SK-N-SH (cell line): ENCODE results near the gene RBM47. TPM values are rescaled to one million over a fixed set of nuclear protein-coding genes. Genes with fewer than 3 reads are reported as not detected.

Experiments used
- CTCF ChIA-PET: fragments of 300-600, 350-600 bp; formaldehyde crosslinking; extraction: SDS; loops from one replicate; lab custom pipeline; 2021; lab: Yijun Ruan, JAX
- POLR2A ChIA-PET: fragments of 350-600 bp; sonication (Branson Sonifier 250); formaldehyde crosslinking; extraction: SDS; loops from one replicate; lab custom pipeline; 2020; ENCODE audit warnings: antibody characterized with exemption, inconsistent platforms; lab: Yijun Ruan, JAX
- DNase-seq: peaks from one replicate; pipeline ENCODE4 v3.0.0; 2012
- H2AFZ ChIP-seq: fragments of 200-600 bp; sonication (generic); 2 replicates; pipeline ENCODE4 v1.8.1; 2016; ENCODE audit warnings: antibody characterized with exemption, mild to moderate bottlenecking, low read depth
- H3F3A ChIP-seq: fragments of 200-600 bp; sonication (generic); replicated peaks from 2 replicates; pipeline ENCODE3; 2016; ENCODE audit warnings: antibody characterized with exemption, mild to moderate bottlenecking; ENCODE audit not compliant: insufficient read depth
- H3K27ac ChIP-seq, 2 experiments: fragments of 200-500 bp in 1 of 2; fragments of 200-600 bp in 1 of 2; sonication (Bioruptor generic) in 1 of 2; sonication (generic), shearing (Covaris generic) in 1 of 2; 2 replicates each; pipeline versions ENCODE4 v1.5.1 to v1.6.1; 2014 to 2016; ENCODE audit warnings: low read depth in 2 of 2, inconsistent platforms in 1 of 2, low read length in 1 of 2, mild to moderate bottlenecking in 1 of 2, mixed read lengths in 1 of 2
- H3K27me3 ChIP-seq: fragments of 200-600 bp; sonication (generic), shearing (Covaris generic); 2 replicates; pipeline ENCODE4 v1.6.1; 2016; ENCODE audit warnings: mixed run types; ENCODE audit not compliant: insufficient read depth
- H3K36me3 ChIP-seq, 2 experiments: fragments of 200-500 bp in 1 of 2; fragments of 200-600 bp in 1 of 2; sonication (Bioruptor generic) in 1 of 2; sonication (generic) in 1 of 2; replicated peaks in 1 of 2; 2 replicates each; pipeline versions ENCODE3 to v1.5.1; 2014 to 2016; ENCODE audit warnings: low read length in 1 of 2, mild to moderate bottlenecking in 1 of 2; ENCODE audit not compliant: insufficient read depth in 2 of 2, control insufficient read depth in 1 of 2
- H3K4me1 ChIP-seq, 2 experiments: fragments of 200-500 bp in 1 of 2; fragments of 200-600 bp in 1 of 2; sonication (Bioruptor generic) in 1 of 2; sonication (generic), shearing (Covaris generic) in 1 of 2; 2 replicates each; pipeline versions ENCODE4 v1.5.1 to v1.6.1; 2014 to 2016; ENCODE audit warnings: low read depth in 1 of 2, low read length in 1 of 2, mixed run types in 1 of 2; ENCODE audit not compliant: insufficient read depth in 2 of 2, control insufficient read depth in 1 of 2
- H3K4me2 ChIP-seq: fragments of 200-600 bp; sonication (generic), shearing (Covaris generic); 2 replicates; pipeline ENCODE4 v1.6.1; 2017; ENCODE audit warnings: mixed run types
- H3K4me3 ChIP-seq, 2 experiments: fragments of 200-500 bp in 1 of 2; fragments of 200-600 bp in 1 of 2; sonication (Bioruptor generic) in 1 of 2; sonication (generic), shearing (Covaris generic) in 1 of 2; 2 replicates each; pipeline versions ENCODE4 v1.5.1 to v1.8.1; 2014 to 2016; ENCODE audit warnings: low read depth in 2 of 2, inconsistent platforms in 1 of 2, low read length in 1 of 2, mild to moderate bottlenecking in 1 of 2, mixed read lengths in 1 of 2, moderate library complexity in 1 of 2
- H3K79me2 ChIP-seq: fragments of 200-600 bp; sonication (generic); 2 replicates; pipeline ENCODE4 v1.8.1; 2017; ENCODE audit warnings: mild to moderate bottlenecking; ENCODE audit not compliant: insufficient read depth
- H3K9ac ChIP-seq: fragments of 200-600 bp; sonication (generic); 2 replicates; pipeline ENCODE4 v1.6.1; 2017; ENCODE audit warnings: mixed run types
- H3K9me2 ChIP-seq: fragments of 200-600 bp; sonication (generic); 2 replicates; pipeline ENCODE4 v1.6.1; 2017; ENCODE audit warnings: mixed run types
- H3K9me3 ChIP-seq: fragments of 200-600 bp; sonication (generic); 2 replicates; pipeline ENCODE4 v1.6.1; 2017; ENCODE audit warnings: mixed run types, mild to moderate bottlenecking, moderate library complexity
- H4K20me1 ChIP-seq: fragments of 200-600 bp; sonication (generic); 2 replicates; pipeline ENCODE4 v1.6.1; 2017; ENCODE audit warnings: mild to moderate bottlenecking, mixed run types; ENCODE audit not compliant: insufficient read depth
- CTCF ChIP-seq: fragments of 200-600 bp; sonication (generic); IDR thresholded peaks from 2 replicates; pipeline ENCODE4 v1.6.1; 2017; ENCODE audit warnings: antibody characterized with exemption, mild to moderate bottlenecking, moderate library complexity
- EP300 ChIP-seq, 2 experiments: IDR thresholded peaks; 2 replicates each; pipeline versions ENCODE4 v1.4.0 to v1.6.1; 2012; ENCODE audit warnings: borderline replicate concordance in 1 of 2, low read depth in 1 of 2, low read length in 1 of 2
- EZH2phosphoT487 ChIP-seq: fragments of 200-600 bp; sonication (generic); IDR thresholded peaks from 2 replicates; pipeline ENCODE4 v1.6.1; 2017; ENCODE audit warnings: low read depth, mixed run types, mild to moderate bottlenecking, antibody characterized with exemption, moderate library complexity, borderline replicate concordance
- FOSL2 ChIP-seq: IDR thresholded peaks from 2 replicates; pipeline ENCODE4 v1.4.0; 2012; ENCODE audit warnings: low read depth, mild to moderate bottlenecking, moderate library complexity, borderline replicate concordance
- FOXM1 ChIP-seq: IDR thresholded peaks from 2 replicates; pipeline ENCODE4 v1.4.0; 2012; ENCODE audit warnings: low read depth, mild to moderate bottlenecking
- MAX ChIP-seq: IDR thresholded peaks from 2 replicates; pipeline ENCODE4 v1.4.0; 2012; ENCODE audit warnings: low read depth
- MXI1 ChIP-seq: IDR thresholded peaks from 2 replicates; pipeline ENCODE4 v1.6.1; 2012; ENCODE audit warnings: mild to moderate bottlenecking, low read depth, low read length, improper control_type of control experiment
- POLR2AphosphoS5 ChIP-seq: IDR thresholded peaks from 2 replicates; pipeline ENCODE4 v1.6.1; 2012; ENCODE audit warnings: low read depth, low read length
- RAD21 ChIP-seq: IDR thresholded peaks from 2 replicates; pipeline ENCODE4 v1.6.1; 2012; ENCODE audit warnings: mild to moderate bottlenecking, low read length
- SMC3 ChIP-seq: IDR thresholded peaks from 2 replicates; pipeline ENCODE4 v1.6.1; 2012; ENCODE audit warnings: low read depth, low read length, improper control_type of control experiment
- TEAD4 ChIP-seq: IDR thresholded peaks from 2 replicates; pipeline ENCODE4 v1.4.0; 2012; ENCODE audit warnings: mild to moderate bottlenecking, borderline replicate concordance; ENCODE audit not compliant: insufficient read depth
- USF2 ChIP-seq: fragments of 150-350 bp; IDR thresholded peaks from 2 replicates; pipeline ENCODE4 v1.6.1; 2017; ENCODE audit warnings: antibody characterized with exemption, low read length, low read depth, borderline replicate concordance
- WGBS: methylation state at CpG from one replicate; pipeline ENCODE4 v1.1.6; 2017; ENCODE audit warnings: low lambda C conversion rate; 5-methylcytosine and 5-hydroxymethylcytosine counted together
- polyA plus RNA-seq, 3 experiments: library from polyadenylated mRNA; depleted of rRNA; stranded (reverse); fragments of >200 nt; gene quantifications; 2 replicates each; pipeline ENCODE4 v1.2.3, GENCODE V29; 2012
- TF ChIP-seq, protein P1 (sequence below): IDR thresholded peaks from 2 replicates; pipeline ENCODE4 v1.6.1; 2012; ENCODE audit warnings: mild to moderate bottlenecking, low read depth, low read length, moderate library complexity
- TF ChIP-seq, protein P2 (sequence below): IDR thresholded peaks from 2 replicates; pipeline ENCODE4 v1.4.0; 2012; ENCODE audit warnings: low read depth, borderline replicate concordance
- TF ChIP-seq, protein P3 (sequence below): IDR thresholded peaks from 2 replicates; pipeline ENCODE4; 2012

Gene RBM47
- polyA plus RNA-seq, 1 of the 3 experiments (the other 2 are of a cell fraction) = 6.8 TPM

- TF ChIP-seq SMC3 (peak; percentile 17; the same call in 1 of the 2 replicates), USF2 (no peak), CTCF (peak; percentile 21), RAD21 (peak; percentile 53)
- TF ChIP-seq, protein P1, sequence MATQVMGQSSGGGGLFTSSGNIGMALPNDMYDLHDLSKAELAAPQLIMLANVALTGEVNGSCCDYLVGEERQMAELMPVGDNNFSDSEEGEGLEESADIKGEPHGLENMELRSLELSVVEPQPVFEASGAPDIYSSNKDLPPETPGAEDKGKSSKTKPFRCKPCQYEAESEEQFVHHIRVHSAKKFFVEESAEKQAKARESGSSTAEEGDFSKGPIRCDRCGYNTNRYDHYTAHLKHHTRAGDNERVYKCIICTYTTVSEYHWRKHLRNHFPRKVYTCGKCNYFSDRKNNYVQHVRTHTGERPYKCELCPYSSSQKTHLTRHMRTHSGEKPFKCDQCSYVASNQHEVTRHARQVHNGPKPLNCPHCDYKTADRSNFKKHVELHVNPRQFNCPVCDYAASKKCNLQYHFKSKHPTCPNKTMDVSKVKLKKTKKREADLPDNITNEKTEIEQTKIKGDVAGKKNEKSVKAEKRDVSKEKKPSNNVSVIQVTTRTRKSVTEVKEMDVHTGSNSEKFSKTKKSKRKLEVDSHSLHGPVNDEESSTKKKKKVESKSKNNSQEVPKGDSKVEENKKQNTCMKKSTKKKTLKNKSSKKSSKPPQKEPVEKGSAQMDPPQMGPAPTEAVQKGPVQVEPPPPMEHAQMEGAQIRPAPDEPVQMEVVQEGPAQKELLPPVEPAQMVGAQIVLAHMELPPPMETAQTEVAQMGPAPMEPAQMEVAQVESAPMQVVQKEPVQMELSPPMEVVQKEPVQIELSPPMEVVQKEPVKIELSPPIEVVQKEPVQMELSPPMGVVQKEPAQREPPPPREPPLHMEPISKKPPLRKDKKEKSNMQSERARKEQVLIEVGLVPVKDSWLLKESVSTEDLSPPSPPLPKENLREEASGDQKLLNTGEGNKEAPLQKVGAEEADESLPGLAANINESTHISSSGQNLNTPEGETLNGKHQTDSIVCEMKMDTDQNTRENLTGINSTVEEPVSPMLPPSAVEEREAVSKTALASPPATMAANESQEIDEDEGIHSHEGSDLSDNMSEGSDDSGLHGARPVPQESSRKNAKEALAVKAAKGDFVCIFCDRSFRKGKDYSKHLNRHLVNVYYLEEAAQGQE = no peak
- H3K79me2 ChIP-seq = no peaks in the 10 kb centered on the region
- no peak overlapping the region for H2AFZ ChIP-seq
- DNase-seq = peak; percentile 14
- H3F3A ChIP-seq = no peaks in the 10 kb centered on the region
- CTCF ChIA-PET = no interaction called here
- no peaks in the 10 kb centered on the region for H3K27me3 ChIP-seq
- H3K4me2 ChIP-seq = no peak overlapping the region
- WGBS = 83% methylated on average over 11 of the region's 11 CpGs
- no peak overlapping the region for H3K27ac ChIP-seq
- no peaks in the 10 kb centered on the region for H3K4me1 ChIP-seq
- H4K20me1 ChIP-seq = no peaks in the 10 kb centered on the region
- no peaks in the 10 kb centered on the region for H3K9me2 ChIP-seq
- H3K9me3 ChIP-seq = no peaks in the 10 kb centered on the region
- POLR2A ChIA-PET = no interaction called here
- H3K36me3 ChIP-seq = no peaks in the 10 kb centered on the region
- H3K9ac ChIP-seq = no peak overlapping the region
- no peak overlapping the region for H3K4me3 ChIP-seq
Measured at GRCh38 chr4:40507977-40508376, 121.7 kb downstream of the RBM47 start.

DNA sequence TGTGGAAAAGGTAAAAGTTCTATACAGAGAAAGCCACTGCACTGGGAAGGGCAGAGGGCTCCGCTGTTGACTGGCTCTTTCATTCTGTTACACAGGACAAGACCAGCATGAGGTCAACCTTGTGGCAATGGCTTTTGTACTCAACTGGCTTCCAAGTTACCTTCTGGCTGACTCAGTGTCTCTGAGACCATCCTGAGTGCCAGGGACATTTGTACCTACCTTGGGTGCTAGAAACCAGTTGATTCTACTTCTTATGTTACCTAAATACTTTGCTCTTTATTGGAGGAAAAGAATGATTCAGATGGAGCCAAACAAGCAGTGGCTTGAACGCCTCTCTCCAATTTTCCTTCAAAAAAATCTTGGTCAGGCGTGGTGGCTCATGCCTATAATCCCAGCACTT lies 123.2 kb downstream of the RBM47 start:
- no peak overlapping the region for H3K4me2 ChIP-seq
- no peaks in the 10 kb centered on the region for H3K9me2 ChIP-seq
- 97% methylated on average over 3 of the region's 3 CpGs for WGBS
- H3K9me3 ChIP-seq = no peaks in the 10 kb centered on the region
- no peaks in the 10 kb centered on the region for H3K36me3 ChIP-seq
- CTCF ChIA-PET = no interaction called here
- DNase-seq = no peak
- TF ChIP-seq TEAD4 = no peak
- TF ChIP-seq FOXM1 = no peak
- TF ChIP-seq, protein P2, sequence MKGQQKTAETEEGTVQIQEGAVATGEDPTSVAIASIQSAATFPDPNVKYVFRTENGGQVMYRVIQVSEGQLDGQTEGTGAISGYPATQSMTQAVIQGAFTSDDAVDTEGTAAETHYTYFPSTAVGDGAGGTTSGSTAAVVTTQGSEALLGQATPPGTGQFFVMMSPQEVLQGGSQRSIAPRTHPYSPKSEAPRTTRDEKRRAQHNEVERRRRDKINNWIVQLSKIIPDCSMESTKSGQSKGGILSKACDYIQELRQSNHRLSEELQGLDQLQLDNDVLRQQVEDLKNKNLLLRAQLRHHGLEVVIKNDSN = no peak
- no peak for TF ChIP-seq MAX
- TF ChIP-seq EP300 (IDR thresholded peaks at IDR 0.05; ENCODE audit: borderline replicate concordance in 1 of 2, low read depth in 1 of 2, low read length in 1 of 2) = no peak
- TF ChIP-seq EZH2phosphoT487 = no peak
- TF ChIP-seq SMC3 = no peak
- no peak for TF ChIP-seq MXI1
- TF ChIP-seq, protein P3, sequence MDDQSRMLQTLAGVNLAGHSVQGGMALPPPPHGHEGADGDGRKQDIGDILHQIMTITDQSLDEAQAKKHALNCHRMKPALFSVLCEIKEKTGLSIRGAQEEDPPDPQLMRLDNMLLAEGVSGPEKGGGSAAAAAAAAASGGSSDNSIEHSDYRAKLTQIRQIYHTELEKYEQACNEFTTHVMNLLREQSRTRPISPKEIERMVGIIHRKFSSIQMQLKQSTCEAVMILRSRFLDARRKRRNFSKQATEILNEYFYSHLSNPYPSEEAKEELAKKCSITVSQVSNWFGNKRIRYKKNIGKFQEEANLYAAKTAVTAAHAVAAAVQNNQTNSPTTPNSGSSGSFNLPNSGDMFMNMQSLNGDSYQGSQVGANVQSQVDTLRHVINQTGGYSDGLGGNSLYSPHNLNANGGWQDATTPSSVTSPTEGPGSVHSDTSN = no peak
- no peak for TF ChIP-seq RAD21
- TF ChIP-seq FOSL2 = no peak
- no peak for TF ChIP-seq POLR2AphosphoS5
- no peak overlapping the region for H3K9ac ChIP-seq
- H3K79me2 ChIP-seq = no peaks in the 10 kb centered on the region
- no peaks in the 10 kb centered on the region for H3K4me1 ChIP-seq
- H3K27ac ChIP-seq = no peak overlapping the region
- H3K4me3 ChIP-seq = no peak overlapping the region
- no peaks in the 10 kb centered on the region for H3F3A ChIP-seq
- no peak overlapping the region for H2AFZ ChIP-seq
- POLR2A ChIA-PET = no interaction called here
- no peaks in the 10 kb centered on the region for H3K27me3 ChIP-seq
- H4K20me1 ChIP-seq = no peaks in the 10 kb centered on the region
